H9 (cell line): ENCODE data around the gene PAIP2. TPM values are rescaled to one million over a fixed set of nuclear protein-coding genes. Genes with fewer than 3 reads are reported as not detected.

Experiments
- DNase-seq: peaks from one replicate; pipeline ENCODE4 v3.0.0-alpha.2; 2017
- H2AFZ ChIP-seq: one replicate; pipeline ENCODE4 v1.6.1; 2013; ENCODE audit warnings: mild to moderate bottlenecking, low read length, control low read depth, moderate library complexity
- H2AK5ac ChIP-seq: 2 replicates; pipeline ENCODE4 v1.6.1; 2013; ENCODE audit warnings: low read length, control low read depth, mixed read lengths; ENCODE audit not compliant: insufficient read length
- H2BK120ac ChIP-seq: one replicate; pipeline ENCODE4 v1.6.1; 2013; ENCODE audit warnings: low read depth, mild to moderate bottlenecking, low read length, control low read depth, inconsistent platforms; ENCODE audit not compliant: poor library complexity, severe bottlenecking
- H2BK12ac ChIP-seq: 2 replicates; pipeline ENCODE4 v1.6.1; 2013; ENCODE audit warnings: low read length, control low read depth, mixed read lengths, low read depth; ENCODE audit not compliant: insufficient read length
- H2BK15ac ChIP-seq: 2 replicates; pipeline ENCODE4 v1.6.1; 2013; ENCODE audit warnings: low read depth, low read length, control low read depth
- H2BK20ac ChIP-seq: one replicate; pipeline ENCODE4 v1.6.1; 2013; ENCODE audit warnings: low read depth, mild to moderate bottlenecking, low read length, control low read depth, inconsistent platforms; ENCODE audit not compliant: poor library complexity, severe bottlenecking
- H2BK5ac ChIP-seq: 2 replicates; pipeline ENCODE4 v1.6.1; 2013; ENCODE audit warnings: low read length, control low read depth, mixed read lengths; ENCODE audit not compliant: insufficient read length
- H3K14ac ChIP-seq: 2 replicates; pipeline ENCODE4 v1.6.1; 2013; ENCODE audit warnings: low read length, control low read depth; ENCODE audit not compliant: insufficient read depth
- H3K18ac ChIP-seq: 2 replicates; pipeline ENCODE4 v1.6.1; 2013; ENCODE audit warnings: low read depth, mild to moderate bottlenecking, mixed read lengths, low read length, control low read depth; ENCODE audit not compliant: insufficient read length
- H3K23ac ChIP-seq: 2 replicates; pipeline ENCODE4 v1.6.1; 2013; ENCODE audit warnings: low read length, control low read depth, mixed read lengths, low read depth; ENCODE audit not compliant: insufficient read length
- H3K23me2 ChIP-seq: 2 replicates; pipeline ENCODE4 v1.6.1; 2013; ENCODE audit warnings: low read depth, mild to moderate bottlenecking, mixed read lengths, low read length, control low read depth; ENCODE audit not compliant: insufficient read length, poor library complexity, severe bottlenecking
- H3K27ac ChIP-seq: 2 replicates; pipeline ENCODE4 v1.5.1; 2013; ENCODE audit warnings: low read length, control low read depth, mixed read lengths, low read depth; ENCODE audit not compliant: insufficient read length
- H3K27me3 ChIP-seq: 2 replicates; pipeline ENCODE4 v1.6.1; 2013; ENCODE audit warnings: low read length, control low read depth, inconsistent platforms; ENCODE audit not compliant: insufficient read depth
- H3K4ac ChIP-seq: 2 replicates; pipeline ENCODE4 v1.6.1; 2013; ENCODE audit warnings: low read depth, mild to moderate bottlenecking, control low read depth, inconsistent platforms, low read length, moderate library complexity
- H3K4me1 ChIP-seq: 2 replicates; pipeline ENCODE4 v1.6.1; 2013; ENCODE audit warnings: low read length, control low read depth, inconsistent platforms; ENCODE audit not compliant: insufficient read depth
- H3K4me2 ChIP-seq: 2 replicates; pipeline ENCODE4 v1.6.1; 2013; ENCODE audit warnings: low read length, control low read depth, mixed read lengths; ENCODE audit not compliant: insufficient read length, insufficient read depth
- H3K56ac ChIP-seq: 2 replicates; pipeline ENCODE4 v1.6.1; 2013; ENCODE audit warnings: low read depth, mild to moderate bottlenecking, mixed read lengths, low read length, control low read depth; ENCODE audit not compliant: insufficient read length
- H3K79me1 ChIP-seq: 2 replicates; pipeline ENCODE4 v1.6.1; 2013; ENCODE audit warnings: low read depth, mild to moderate bottlenecking, moderate library complexity, low read length, control low read depth, inconsistent platforms; ENCODE audit not compliant: insufficient read depth, poor library complexity, severe bottlenecking
- H3K79me2 ChIP-seq: 2 replicates; pipeline ENCODE4 v1.6.1; 2013; ENCODE audit warnings: low read length, control low read depth, inconsistent platforms; ENCODE audit not compliant: insufficient read depth
- H3K9ac ChIP-seq: 2 replicates; pipeline ENCODE4 v1.6.1; 2013; ENCODE audit warnings: low read length, control low read depth, mixed read lengths; ENCODE audit not compliant: insufficient read length; ENCODE audit errors: extremely low read depth
- H3K9me3 ChIP-seq: one replicate; pipeline ENCODE4 v1.6.1; 2013; ENCODE audit warnings: low read depth, low read length, inconsistent platforms; ENCODE audit not compliant: control insufficient read depth
- H3T11ph ChIP-seq: one replicate; pipeline ENCODE4 v1.6.1; 2013; ENCODE audit warnings: mild to moderate bottlenecking, low read length, control low read depth, inconsistent platforms
- H4K20me1 ChIP-seq: one replicate; pipeline ENCODE4 v1.6.1; 2013; ENCODE audit not compliant: control insufficient read depth, insufficient read length, insufficient read depth
- H4K5ac ChIP-seq: 2 replicates; pipeline ENCODE4 v1.6.1; 2013; ENCODE audit warnings: low read depth, mild to moderate bottlenecking, mixed read lengths, low read length, control low read depth; ENCODE audit not compliant: insufficient read length
- H4K8ac ChIP-seq: replicated peaks from 2 replicates; pipeline ENCODE4 v1.6.1; 2013; ENCODE audit warnings: low read length, control low read depth, mixed read lengths, low read depth; ENCODE audit not compliant: insufficient read length
- H4K91ac ChIP-seq: 2 replicates; pipeline ENCODE4 v1.6.1; 2013; ENCODE audit warnings: low read depth, mild to moderate bottlenecking, moderate library complexity, mixed read lengths, low read length, control low read depth; ENCODE audit not compliant: insufficient read length
- H3K27ac Mint-ChIP-seq, 3 experiments: 2 replicates in 2 of 3; 3 replicates in 1 of 3; pipeline ENCODE4 v1.8.0; 2020 to 2021; ENCODE audit warnings: mixed read lengths in 3 of 3, mild to moderate bottlenecking in 1 of 3, moderate library complexity in 1 of 3
- H3K27me3 Mint-ChIP-seq: 2 replicates; pipeline ENCODE4 v1.8.0; 2021; ENCODE audit warnings: low read depth, mild to moderate bottlenecking, moderate library complexity, mixed read lengths
- H3K36me3 Mint-ChIP-seq, 3 experiments: 2 replicates in 2 of 3; 3 replicates in 1 of 3; pipeline ENCODE4 v1.8.0; 2020 to 2021; ENCODE audit warnings: low read depth in 3 of 3, mixed read lengths in 3 of 3; ENCODE audit not compliant: insufficient read depth in 1 of 3
- H3K4me1 Mint-ChIP-seq, 2 experiments: 2 replicates each; pipeline ENCODE4 v1.8.0; 2020; ENCODE audit warnings: mixed read lengths in 2 of 2
- H3K4me3 Mint-ChIP-seq, 2 experiments: 2 replicates in 1 of 2; 3 replicates in 1 of 2; pipeline ENCODE4 v1.8.0; 2020 to 2021; ENCODE audit warnings: mild to moderate bottlenecking in 2 of 2, mixed read lengths in 2 of 2, moderate library complexity in 1 of 2
- H3K9me3 Mint-ChIP-seq, 2 experiments: 2 replicates in 1 of 2; 3 replicates in 1 of 2; pipeline ENCODE4 v1.8.0; 2020; ENCODE audit warnings: mild to moderate bottlenecking in 2 of 2, mixed read lengths in 2 of 2, moderate library complexity in 1 of 2
- WGBS: extraction: QIAGEN DNeasy Blood & Tissue Kit; methylation state at CpG from one replicate; pipeline ENCODE4 v1.1.7; 2013; ENCODE audit warnings: missing lambda C conversion rate, low lambda C conversion rate, mixed read lengths; ENCODE audit not compliant: insufficient read length; ENCODE audit errors: extremely low coverage; 5-methylcytosine and 5-hydroxymethylcytosine counted together
- total RNA-seq: library from RNA; stranded (reverse); gene quantifications from 2 replicates; pipeline ENCODE4 v1.2.1, GENCODE V29; 2021
- TF ChIP-seq, protein P1 (sequence below): fragments of 200-600 bp; sonication (generic); conservative IDR thresholded peaks from 3 replicates; pipeline ENCODE4 v1.8.0; 2021; ENCODE audit warnings: antibody characterized with exemption, mild to moderate bottlenecking

PAIP2 gene
- total RNA-seq, 1 experiment from 2014 or later: 121 TPM

DNA sequence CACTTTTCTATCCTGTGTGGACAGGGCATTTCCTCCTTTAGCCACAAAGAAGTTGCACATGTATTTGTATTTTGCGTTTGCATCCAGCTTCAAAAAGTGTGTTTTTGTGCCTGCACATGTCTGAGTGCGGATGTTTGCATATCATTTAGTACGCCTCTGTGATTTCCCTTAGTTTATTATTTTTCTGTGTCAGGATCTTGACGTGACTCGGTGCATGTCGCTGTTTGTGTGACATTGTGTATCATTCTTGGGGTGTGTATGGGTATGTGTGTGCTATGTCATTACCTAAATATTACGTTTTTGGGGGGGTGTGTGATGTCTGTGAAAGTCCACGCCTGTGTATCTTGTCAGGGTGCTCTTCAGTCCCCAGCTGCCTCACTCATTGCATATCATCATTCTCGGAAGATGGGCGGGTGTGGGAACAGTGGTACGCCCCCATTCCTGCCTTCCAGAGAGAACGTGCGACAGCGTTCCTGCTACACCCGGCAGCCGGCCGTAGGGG is 416 bp upstream of the PAIP2 start:
- Histone ChIP-seq H3K9me3 (no peaks in the 10 kb centered on the region), H3K79me1 (peaks cover 4% of the 10 kb centered on the region), H2AK5ac (no peak overlapping the region), H3K4me1 (no peaks in the 10 kb centered on the region; the same call in none of the 2 replicates), H2BK5ac (no peak overlapping the region), H3K4ac (no peak overlapping the region), H3K23me2 (peaks cover 7% of the 10 kb centered on the region), H2BK15ac (no peak overlapping the region), H3K27ac (no peak overlapping the region), H3K23ac (no peak overlapping the region), H4K91ac (no peak overlapping the region), H3K27me3 (no peaks in the 10 kb centered on the region), H3K18ac (no peak overlapping the region), H3T11ph (no peak overlapping the region), H3K4me2 (peak overlapping the region; percentile 73), H3K79me2 (peaks cover 32% of the 10 kb centered on the region), H3K9ac (no peak overlapping the region), H2BK12ac (no peak overlapping the region), H3K56ac (no peak overlapping the region), H3K14ac (no peak overlapping the region), H2BK20ac (no peak overlapping the region), H4K8ac (no peak overlapping the region), H4K20me1 (no peaks in the 10 kb centered on the region), H2AFZ (no peak overlapping the region), H2BK120ac (no peak overlapping the region), H4K5ac (no peak overlapping the region)
- Mint-ChIP-seq H3K4me1 (peaks cover 18 to 24% of the 10 kb centered on the region in 2 experiments), H3K27ac (peak overlapping the region; percentile 99 to 100 (median 100); a peak in 4 of 7 replicates), H3K9me3 (no peaks in the 10 kb centered on the region; a peak in 1 of 5 replicates), H3K4me3 (peak overlapping the region; percentile 95 to 99), H3K36me3 (peaks cover 16 to 33% (median 29%) of the 10 kb centered on the region in 3 experiments; a peak in 6 of 7 replicates), H3K27me3 (peaks cover 3% of the 10 kb centered on the region)
- TF ChIP-seq, protein P1, sequence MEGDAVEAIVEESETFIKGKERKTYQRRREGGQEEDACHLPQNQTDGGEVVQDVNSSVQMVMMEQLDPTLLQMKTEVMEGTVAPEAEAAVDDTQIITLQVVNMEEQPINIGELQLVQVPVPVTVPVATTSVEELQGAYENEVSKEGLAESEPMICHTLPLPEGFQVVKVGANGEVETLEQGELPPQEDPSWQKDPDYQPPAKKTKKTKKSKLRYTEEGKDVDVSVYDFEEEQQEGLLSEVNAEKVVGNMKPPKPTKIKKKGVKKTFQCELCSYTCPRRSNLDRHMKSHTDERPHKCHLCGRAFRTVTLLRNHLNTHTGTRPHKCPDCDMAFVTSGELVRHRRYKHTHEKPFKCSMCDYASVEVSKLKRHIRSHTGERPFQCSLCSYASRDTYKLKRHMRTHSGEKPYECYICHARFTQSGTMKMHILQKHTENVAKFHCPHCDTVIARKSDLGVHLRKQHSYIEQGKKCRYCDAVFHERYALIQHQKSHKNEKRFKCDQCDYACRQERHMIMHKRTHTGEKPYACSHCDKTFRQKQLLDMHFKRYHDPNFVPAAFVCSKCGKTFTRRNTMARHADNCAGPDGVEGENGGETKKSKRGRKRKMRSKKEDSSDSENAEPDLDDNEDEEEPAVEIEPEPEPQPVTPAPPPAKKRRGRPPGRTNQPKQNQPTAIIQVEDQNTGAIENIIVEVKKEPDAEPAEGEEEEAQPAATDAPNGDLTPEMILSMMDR: no peak
- no peak for DNase-seq
- WGBS: no CpG with 5 or more reads among the region's 17 CpGs
